HG03139 (cell line): ENCODE data around the gene GJB1.

ENCODE experiments used
- ATAC-seq: cut with Tn5 transposase; IDR thresholded peaks from one replicate; pipeline ENCODE4 v1.9.1; 2021; ENCODE audit not compliant: unreplicated experiment

The GJB1 gene

GRCh38 chrX:71214604-71215337 lies 8.3 kb upstream of the GJB1 start:
- no peak for ATAC-seq

GRCh38 chrX:71215338-71215912 lies 7.6 kb upstream of the GJB1 start:
- no peak for ATAC-seq

DNA sequence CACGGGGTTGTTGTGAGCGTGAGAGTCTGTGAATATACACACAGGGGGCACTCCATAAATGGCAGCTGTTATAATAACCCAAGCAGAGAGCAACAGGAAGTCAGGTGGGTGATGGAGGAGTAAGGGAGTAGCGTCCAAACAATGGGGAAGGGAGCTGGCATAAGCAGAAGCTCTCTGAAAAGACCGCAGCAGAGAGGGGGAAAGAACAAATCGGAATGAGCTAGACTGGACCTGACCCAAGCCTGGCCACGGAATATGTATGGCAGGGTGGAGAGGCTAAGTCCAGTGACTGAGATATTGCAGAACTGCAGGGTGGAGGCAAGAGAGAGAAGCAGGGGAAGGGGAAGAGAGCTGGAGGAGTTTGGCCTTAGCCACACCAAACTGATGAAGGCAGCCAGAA lies 6.5 kb upstream of the GJB1 start:
- no peak for ATAC-seq

DNA sequence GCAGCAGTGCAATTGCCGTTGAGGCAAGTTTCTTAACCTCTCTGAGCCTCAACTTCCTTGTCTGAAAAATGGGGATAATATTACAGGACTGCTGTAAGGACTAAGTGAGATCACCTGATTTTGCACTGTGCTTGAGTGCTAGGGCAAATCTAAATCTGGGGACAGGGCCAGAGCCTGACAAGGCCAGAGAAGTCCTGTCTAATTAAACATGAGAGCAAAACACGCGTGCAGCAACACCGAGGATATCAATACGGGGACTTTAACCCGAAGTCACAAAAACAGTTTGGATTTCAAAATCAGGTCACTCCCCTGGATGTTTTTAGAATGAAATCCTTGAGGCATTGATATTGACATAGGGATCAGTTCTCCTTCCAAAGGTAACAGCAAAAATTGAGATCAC lies 5.7 kb upstream of the GJB1 start:
- no peak for ATAC-seq

DNA sequence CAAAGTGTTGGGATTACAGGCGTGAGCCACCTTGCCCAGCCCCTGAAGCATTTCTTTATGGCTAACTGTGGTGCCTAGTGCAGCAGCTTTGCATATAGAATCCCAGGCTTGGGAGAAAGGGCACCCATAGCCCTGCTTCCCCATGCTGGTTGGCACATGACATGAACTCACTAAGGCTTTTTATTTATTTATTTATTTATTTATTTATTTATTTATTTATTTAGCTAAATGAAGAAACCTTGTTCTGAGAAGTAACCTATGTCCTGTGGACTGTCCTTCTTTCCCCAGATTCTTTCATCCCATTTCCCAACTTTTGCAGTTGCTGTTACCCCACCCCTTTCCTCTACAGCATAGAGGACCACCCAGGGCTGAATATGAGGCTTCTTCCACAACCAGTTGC lies 1.9 kb upstream of the GJB1 start:
- ATAC-seq = no peak

DNA sequence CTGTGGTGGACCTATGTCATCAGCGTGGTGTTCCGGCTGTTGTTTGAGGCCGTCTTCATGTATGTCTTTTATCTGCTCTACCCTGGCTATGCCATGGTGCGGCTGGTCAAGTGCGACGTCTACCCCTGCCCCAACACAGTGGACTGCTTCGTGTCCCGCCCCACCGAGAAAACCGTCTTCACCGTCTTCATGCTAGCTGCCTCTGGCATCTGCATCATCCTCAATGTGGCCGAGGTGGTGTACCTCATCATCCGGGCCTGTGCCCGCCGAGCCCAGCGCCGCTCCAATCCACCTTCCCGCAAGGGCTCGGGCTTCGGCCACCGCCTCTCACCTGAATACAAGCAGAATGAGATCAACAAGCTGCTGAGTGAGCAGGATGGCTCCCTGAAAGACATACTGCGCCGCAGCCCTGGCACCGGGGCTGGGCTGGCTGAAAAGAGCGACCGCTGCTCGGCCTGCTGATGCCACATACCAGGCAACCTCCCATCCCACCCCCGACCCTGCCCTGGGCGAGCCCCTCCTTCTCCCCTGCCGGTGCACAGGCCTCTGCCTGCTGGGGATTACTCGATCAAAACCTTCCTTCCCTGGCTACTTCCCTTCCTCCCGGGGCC lies 1.2 kb downstream of the GJB1 start:
- ATAC-seq = no peak

GRCh38 chrX:71225009-71225408 lies 2.0 kb downstream of the GJB1 start:
- no peak for ATAC-seq

DNA sequence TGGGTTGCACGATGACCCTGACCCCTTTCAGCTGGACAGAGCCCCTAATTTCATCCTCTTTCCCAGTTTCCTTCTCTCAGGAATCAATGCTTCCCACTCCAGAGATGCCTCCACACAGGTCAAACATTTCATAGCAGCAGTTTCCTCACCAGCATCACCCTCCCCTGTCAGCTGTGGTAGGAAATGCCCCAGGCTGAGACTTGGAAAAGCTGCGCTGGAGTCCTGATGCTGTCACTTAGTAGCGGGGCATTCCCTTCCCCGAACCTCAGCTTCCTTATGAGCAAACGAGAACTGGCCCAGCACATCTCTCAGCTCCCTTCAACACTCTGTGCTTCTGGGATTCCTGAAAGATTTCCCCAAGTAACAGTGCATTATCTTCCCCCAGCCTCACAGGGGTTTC lies 2.7 kb downstream of the GJB1 start:
- ATAC-seq = no peak

DNA sequence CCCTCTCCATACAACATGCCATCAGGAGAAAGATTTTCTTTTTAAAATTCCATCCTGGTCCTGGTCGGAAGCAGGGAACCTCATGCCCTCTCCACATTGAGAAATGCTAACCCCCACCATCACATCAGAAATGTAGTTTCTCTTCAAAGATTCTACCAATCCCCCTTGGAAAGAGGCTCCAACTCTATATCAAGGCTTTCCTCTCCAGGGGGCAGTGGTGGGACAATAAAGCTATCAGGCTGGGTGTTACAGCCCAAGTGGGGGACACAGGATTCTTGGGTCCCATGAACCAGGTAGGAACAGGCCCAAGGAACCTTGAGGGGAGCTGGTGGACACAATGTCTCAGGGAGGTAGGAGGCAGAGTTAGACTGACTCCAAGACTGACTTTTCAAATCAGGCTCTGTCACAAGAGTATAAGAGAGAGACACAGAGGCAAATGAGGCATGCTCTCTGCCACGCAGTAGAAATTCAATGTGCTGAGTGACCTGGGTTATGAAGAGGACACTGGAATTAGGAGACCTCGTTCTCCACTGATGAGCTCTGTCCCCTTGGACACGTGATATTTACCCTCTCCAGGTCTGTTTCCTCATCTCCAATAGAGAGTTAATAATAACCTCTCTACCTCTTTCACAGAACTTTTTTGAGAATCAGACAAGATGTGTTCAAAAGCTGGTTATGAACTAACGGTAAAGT lies 4.5 kb downstream of the GJB1 start:
- ATAC-seq = no peak

- no peak for ATAC-seq
These were observed 5.1 kb downstream of the GJB1 start for GRCh38 chrX:71228063-71228642.

GRCh38 chrX:71235482-71235881 lies 12.5 kb downstream of the GJB1 start:
- ATAC-seq = no peak

DNA sequence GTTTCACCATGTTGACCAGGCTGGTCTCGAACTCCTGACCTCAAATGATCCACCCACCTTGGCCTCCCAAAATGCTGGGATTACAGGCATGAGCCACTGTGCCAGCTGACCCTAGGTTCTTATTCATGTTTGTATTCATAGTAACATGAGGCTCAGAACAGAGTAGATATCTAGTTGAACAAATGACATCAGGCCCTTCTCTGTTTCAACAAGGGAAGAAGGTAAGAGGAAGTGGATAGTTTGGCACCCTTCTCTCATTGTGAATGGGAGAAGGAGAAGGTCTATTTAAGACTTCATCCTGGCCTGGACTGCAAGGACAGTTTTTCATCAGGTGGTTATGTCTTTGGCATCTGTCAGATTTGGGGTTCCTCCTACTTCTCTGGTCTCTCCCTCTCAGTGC lies 13.8 kb downstream of the GJB1 start:
- no peak for ATAC-seq

- no peak for ATAC-seq
These were observed 16.8 kb downstream of the GJB1 start for GRCh38 chrX:71239781-71240180.

DNA sequence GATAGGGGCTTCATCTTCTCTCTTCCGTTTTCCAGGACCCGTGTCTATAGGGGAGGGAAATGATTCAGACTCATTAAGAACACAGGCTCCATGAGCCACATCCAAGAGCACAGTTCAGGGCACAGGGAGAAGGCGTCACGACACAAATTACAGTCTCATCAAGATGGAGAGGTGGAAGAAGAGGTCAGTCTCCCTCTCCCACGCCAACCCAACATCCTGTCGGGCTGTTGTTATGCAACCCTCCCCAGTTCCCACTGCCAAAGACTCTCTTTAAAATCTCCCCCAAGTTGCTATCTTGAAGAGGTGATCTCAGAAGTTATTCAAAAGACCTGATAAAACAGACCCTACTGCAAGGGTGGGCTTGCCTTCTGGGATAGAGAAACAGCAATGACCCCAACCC lies 18.3 kb downstream of the GJB1 start:
- ATAC-seq = no peak

DNA sequence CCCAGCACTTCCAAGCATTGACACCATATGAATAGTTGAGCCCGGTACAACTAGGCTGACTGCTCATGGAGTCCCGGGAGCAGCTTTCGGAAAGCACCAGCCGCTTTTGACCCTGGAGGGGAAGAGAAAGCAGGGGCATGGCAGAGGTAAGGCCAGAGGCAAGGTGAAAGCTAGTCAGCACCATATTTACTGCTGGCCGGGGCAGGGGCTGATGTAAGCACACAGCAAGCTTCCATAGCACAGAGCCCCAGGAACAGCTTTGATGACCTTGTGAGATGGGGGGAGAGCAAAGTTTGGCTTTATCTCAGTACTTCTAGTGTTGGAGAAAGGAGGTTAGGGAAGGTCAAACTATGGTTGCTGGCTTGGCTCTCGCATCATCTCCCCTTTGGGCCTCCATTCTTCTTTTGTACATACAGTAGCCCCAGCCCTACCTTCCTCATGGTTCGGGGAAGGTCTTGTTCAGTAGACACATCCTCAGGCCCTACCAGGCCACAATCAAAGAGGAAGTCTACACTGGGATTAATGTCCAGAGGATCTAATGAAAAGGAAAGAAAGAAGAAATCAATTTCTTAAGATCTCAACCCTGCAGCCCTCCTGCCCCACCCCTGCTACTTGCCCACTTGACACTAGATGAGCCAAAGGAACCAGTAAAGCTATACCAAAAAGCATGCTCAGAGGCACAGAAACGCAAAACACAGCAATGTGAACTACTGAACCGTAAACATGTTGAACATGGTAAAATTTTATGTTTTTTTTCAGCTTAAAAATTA lies 21.5 kb downstream of the GJB1 start:
- ATAC-seq = no peak

DNA sequence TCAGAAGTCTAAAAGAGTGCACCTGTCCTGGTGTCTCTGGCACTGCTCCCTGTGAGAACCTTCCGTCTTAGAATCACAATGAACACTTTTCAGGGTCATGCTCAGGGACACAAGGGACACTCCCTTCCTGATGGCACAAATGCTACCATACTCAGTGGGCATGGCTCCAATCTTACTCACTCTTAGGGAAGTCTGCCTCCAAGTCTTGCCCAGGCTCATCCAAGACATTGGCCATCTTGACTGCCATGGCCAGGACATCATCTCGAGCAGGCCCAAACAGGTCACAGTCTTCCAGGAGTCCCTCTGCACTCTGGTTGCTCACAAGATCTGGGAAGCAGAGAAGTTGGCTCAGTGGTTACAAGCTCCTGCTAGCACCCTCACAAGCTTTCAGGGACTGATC lies 22.1 kb downstream of the GJB1 start:
- ATAC-seq = no peak

DNA sequence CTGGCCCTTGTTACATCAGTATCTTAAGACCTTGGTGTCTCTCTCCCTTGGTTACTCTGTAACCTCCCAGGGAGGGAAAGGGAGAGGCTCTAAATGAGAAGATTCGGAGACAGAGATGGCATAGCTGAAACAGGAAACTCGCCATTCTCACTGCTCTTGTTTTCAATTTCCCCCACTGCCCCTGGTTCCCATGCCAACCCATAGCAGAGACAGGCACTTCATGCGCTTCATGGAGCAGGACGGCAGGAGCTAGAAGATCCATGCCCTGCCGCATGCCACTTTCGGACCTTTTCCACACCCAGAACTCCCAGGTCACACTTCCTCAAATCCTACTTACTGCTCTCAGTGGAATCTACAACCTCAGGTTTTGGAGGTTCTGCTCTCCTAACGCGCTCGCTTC lies 27.8 kb downstream of the GJB1 start:
- no peak for ATAC-seq

DNA sequence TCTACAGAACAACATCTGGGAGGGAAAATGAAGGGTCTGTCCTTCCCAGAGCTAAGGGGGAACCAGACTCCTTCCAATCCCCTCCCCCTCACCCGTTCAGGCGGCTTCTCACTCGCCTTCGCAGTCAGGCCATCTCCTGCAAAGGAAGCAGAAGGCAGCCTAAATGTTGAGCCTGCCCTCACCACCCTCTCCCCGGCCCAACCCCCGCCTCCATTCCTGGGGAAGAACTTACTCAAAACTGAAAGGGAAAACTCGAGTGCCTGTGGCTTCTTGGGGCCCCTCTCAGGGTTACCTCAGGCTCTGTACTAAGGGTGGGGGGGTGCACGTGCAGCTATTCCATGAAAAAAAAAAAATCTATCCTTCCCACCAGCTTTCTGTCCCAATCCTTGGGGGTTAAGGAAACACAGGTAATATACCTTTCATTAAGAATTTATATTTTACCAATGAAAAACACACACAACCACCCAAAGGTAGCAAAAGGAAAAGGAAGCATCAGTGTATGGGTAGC lies 28.5 kb downstream of the GJB1 start:
- ATAC-seq = no peak

DNA sequence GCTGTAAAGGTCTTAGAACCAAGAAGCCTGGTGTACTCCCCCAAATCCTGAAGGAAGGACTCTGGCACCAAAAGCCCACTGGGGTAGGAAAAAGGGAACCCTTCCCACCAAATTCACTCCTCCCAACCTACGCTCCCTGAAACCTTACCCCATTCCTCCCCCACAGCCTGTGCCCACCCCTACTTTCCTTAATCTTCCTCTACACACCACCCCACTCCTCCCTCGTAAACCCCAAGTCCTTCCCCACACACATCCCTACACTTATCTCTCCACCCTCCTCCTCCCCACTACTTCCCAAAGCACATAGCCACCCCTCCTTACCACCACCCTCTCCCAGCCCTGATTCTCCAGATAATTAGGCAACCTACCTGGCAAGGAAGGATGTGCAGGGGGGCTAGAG lies 29.2 kb downstream of the GJB1 start:
- no peak for ATAC-seq

GRCh38 chrX:71253253-71254091 lies 30.4 kb downstream of the GJB1 start:
- ATAC-seq = no peak
